ENCODE data around the gene DDX50. TPM values are rescaled to one million over a fixed set of nuclear protein-coding genes. Genes with fewer than 3 reads are reported as not detected.
A peak's percentile ranks its signal among the peaks of the same experiment; 100 is the strongest.

The DDX50 gene
- total and polyA plus RNA-seq, 12 donors, result 13.3 to 45.3 (median 30.9) TPM

DNA sequence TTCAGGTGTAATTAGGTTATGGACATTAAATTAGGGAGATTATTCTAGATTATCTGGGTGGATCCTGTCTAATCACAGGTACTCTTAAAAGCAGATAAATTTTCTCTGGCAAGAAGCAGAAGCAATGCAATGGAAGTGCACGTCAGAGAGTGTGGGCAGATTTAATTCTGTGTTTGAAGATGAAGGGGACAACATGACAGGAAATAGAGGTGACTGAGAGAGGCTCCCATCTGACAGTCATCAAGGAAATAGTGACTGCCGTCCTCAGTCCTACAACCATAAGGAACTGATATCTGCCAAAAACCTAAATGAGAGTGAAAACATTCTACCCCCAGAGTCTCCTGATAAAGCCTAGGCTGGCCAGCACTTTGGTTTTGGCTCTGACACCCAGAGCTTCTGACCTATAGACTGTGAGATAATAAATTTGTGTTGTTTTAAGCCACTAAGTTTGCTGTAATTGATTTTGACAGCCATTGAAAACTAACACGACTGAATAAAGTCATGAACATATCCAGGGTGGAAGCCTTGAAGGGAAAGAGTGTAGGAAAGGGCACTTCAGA lies 30.5 kb upstream of the DDX50 start:
- intact Hi-C loops (cut with DNase I), result no loop called here
- TF ChIP-seq, protein P1, sequence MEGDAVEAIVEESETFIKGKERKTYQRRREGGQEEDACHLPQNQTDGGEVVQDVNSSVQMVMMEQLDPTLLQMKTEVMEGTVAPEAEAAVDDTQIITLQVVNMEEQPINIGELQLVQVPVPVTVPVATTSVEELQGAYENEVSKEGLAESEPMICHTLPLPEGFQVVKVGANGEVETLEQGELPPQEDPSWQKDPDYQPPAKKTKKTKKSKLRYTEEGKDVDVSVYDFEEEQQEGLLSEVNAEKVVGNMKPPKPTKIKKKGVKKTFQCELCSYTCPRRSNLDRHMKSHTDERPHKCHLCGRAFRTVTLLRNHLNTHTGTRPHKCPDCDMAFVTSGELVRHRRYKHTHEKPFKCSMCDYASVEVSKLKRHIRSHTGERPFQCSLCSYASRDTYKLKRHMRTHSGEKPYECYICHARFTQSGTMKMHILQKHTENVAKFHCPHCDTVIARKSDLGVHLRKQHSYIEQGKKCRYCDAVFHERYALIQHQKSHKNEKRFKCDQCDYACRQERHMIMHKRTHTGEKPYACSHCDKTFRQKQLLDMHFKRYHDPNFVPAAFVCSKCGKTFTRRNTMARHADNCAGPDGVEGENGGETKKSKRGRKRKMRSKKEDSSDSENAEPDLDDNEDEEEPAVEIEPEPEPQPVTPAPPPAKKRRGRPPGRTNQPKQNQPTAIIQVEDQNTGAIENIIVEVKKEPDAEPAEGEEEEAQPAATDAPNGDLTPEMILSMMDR (IDR thresholded peaks at IDR 0.05), result no peak
- TF ChIP-seq POLR2A (IDR thresholded peaks at IDR 0.05), result no peak
- Histone ChIP-seq H3K4me3 (no peak overlapping the region), H3K36me3 (replicated peaks in 1 of 2) (no peaks in the 10 kb centered on the region), H3K4me1 (replicated peaks in 1 of 2) (peaks cover 0 to 14% of the 10 kb centered on the region in 2 donors), H3K9me3 (replicated peaks in 1 of 3) (no peaks in the 10 kb centered on the region), H3K27me3 (no peaks in the 10 kb centered on the region), H3K27ac (peak overlapping the region in 2 of 5 donors; percentile 56 to 71)
- no peak for DNase-seq
- WGBS, 4 donors, result 51 to 61% (median 60%) methylated on average over 3 of the region's 3 CpGs

DNA sequence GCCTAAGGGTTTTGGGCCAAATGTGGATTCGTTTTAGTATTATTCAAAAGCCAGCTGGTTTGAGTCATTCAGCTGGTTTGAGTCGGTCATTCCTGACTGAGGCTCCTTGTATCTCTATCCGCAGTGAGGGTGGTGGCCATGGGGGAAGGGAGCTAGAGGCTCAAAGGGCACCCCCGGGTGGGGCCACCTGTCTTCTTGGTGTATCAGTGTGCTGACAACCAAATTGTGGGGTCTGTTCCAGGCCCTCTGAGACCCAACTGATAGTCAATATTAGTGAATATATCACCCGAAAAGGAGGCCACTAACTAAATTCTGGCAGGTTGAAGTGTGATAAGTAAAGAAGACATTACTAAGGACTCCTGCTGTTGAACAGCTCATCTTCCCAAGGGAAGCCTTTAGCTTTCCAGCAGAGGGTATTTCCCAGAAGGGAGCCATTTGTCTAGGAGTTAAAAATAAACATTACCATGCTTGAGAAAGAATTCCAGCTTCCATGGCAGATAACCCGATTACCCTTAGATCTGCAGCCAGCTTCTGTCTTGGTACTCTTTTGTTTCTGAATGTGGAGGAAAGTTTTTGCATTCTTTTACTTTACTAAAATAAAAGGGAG lies 29.9 kb upstream of the DDX50 start:
- Histone ChIP-seq H3K27me3 (no peaks in the 10 kb centered on the region), H3K4me3 (peak overlapping the region in 1 of 4 donors; percentile 7), H3K4me1 (replicated peaks in 1 of 2) (peaks cover 0 to 14% of the 10 kb centered on the region in 2 donors), H3K36me3 (replicated peaks in 1 of 2) (no peaks in the 10 kb centered on the region), H3K27ac (peak overlapping the region in 3 of 5 donors; percentile 32 to 71 (median 56)), H3K9me3 (replicated peaks in 1 of 3) (no peaks in the 10 kb centered on the region)
- TF ChIP-seq, protein P1 (IDR thresholded peaks at IDR 0.05), result no peak
- TF ChIP-seq POLR2A (IDR thresholded peaks at IDR 0.05), result no peak
- DNase-seq, result peak in 3 of 7 donors; percentile 11 to 30 (median 26)
- WGBS, 4 donors, result 42 to 56% (median 56%) methylated on average over 6 of the region's 6 CpGs
- intact Hi-C loops (cut with DNase I), result no loop called here

DNA sequence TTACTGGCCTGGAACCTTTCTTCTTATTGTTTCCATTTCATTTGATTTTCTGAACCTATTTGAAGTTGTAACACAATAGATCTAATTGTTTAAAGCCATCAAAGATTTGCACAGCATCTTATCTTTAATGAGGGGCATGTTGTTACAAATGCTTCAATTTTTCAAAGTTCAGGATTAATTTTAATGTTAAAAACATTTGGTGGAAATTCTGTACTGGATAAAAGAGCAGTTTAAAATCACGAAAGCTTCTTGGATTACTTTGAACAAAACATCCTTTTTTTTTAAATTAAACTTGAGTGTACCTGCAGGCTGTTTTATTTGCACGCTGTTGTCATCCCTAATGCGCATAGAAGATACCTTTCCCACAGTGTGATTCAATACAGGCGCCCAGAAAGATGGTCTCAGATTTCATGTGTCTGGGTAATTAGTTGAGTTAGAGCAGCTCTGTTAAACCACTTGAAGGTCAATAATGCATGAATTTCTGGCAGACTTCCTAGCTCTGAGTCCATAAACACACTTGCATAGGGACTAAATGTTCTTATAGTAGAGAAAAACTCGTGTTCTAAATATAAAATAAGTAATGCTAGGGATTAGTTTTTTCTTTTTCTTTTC lies 29.3 kb upstream of the DDX50 start:
- Histone ChIP-seq H3K4me1 (replicated peaks in 1 of 2) (peaks cover 0 to 14% of the 10 kb centered on the region in 2 donors), H3K36me3 (replicated peaks in 1 of 2) (no peaks in the 10 kb centered on the region), H3K4me3 (peak overlapping the region in 1 of 4 donors; percentile 7), H3K9me3 (replicated peaks in 1 of 3) (no peaks in the 10 kb centered on the region), H3K27ac (peak overlapping the region in 3 of 5 donors; percentile 32 to 71 (median 56)), H3K27me3 (no peaks in the 10 kb centered on the region)
- 29 to 40% (median 32%) methylated on average over 5 of the region's 5 CpGs for WGBS, 4 donors
- intact Hi-C loops (cut with DNase I), result no loop called here
- no peak for TF ChIP-seq POLR2A (IDR thresholded peaks at IDR 0.05)
- TF ChIP-seq, protein P1 (IDR thresholded peaks at IDR 0.05), result no peak
- peak in 1 of 7 donors; percentile 4 for DNase-seq

DNA sequence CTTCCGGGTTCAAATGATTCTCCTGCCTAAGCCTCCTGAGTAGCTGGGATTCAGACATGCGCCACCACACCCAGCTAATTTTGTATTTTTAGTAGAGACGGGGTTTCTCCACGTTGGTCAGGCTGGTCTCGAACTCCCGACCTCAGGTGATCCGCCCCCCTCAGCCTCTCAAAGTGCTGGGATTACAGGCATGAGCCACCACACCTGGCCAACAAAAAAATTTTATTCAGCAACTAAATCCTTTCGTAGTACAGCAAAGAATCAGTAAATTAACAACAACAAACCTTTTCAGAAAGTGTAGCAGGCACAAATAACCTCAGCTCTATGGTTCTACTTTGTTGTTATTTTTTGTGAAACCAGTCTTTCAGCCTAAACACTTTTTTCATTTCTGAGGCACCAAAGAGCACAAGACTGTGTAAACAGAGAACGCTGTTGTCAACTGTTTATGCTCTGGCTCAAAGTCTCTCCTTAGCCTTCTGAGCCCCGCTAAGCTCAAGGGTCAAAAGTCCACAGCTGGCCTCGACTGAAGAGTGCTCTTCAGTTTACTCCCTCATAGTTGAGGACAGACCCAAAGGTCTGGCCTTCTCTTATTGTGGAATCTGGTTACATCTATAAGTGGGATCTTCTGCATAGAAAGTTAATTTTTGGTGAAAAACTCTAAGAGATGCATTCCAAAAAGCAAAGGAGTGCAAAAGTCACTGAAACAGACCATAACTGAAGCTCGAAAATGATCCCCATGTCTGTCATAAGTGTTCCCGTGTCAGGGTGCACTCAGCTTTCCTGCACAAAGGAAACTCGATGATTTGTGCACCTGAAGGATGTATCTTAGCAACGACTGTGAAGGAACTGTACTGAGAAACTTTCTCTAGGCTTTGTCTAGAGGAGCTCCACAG lies 24.6 kb upstream of the DDX50 start:
- Histone ChIP-seq H3K9me3 (replicated peaks in 1 of 3) (no peaks in the 10 kb centered on the region), H3K27ac (no peak overlapping the region), H3K27me3 (no peaks in the 10 kb centered on the region), H3K4me1 (replicated peaks in 1 of 2) (peaks cover 0 to 5% of the 10 kb centered on the region in 2 donors), H3K36me3 (replicated peaks in 1 of 2) (no peaks in the 10 kb centered on the region), H3K4me3 (no peak overlapping the region)
- DNase-seq, result no peak
- TF ChIP-seq, protein P1 (IDR thresholded peaks at IDR 0.05), result no peak
- TF ChIP-seq POLR2A (IDR thresholded peaks at IDR 0.05), result no peak
- 81 to 85% (median 84%) methylated on average over 15 of the region's 15 CpGs for WGBS, 4 donors
- intact Hi-C loops (cut with DNase I), result no loop called here
